K562 (cell line): Measurements from ENCODE around the gene MYO7A.

Source experiments
- ETV6 ChIP-seq, 3 experiments: fragments of 150-350 bp in 1 of 3; sonication (generic) in 1 of 3; formaldehyde crosslinking in 1 of 3; IDR thresholded peaks; 2 replicates each; pipeline versions ENCODE4 v1.6.1 to v1.8.0; 2014 to 2022; ENCODE audit warnings: borderline replicate concordance in 2 of 3, low read depth in 2 of 3, antibody characterized with exemption in 1 of 3, low read length in 1 of 3, mild to moderate bottlenecking in 1 of 3, missing genetic modification reagents in 1 of 3
- GTF2F1 ChIP-seq: IDR thresholded peaks from 2 replicates; pipeline ENCODE4 v1.6.1; 2011; ENCODE audit warnings: low read depth, low read length, improper control_type of control experiment
- MTA3 ChIP-seq: fragments of 450-650 bp; formaldehyde crosslinking; IDR thresholded peaks from 2 replicates; pipeline ENCODE4 v1.6.1; 2017; ENCODE audit warnings: mild to moderate bottlenecking, borderline replicate concordance
- NFIC ChIP-seq: fragments of 450-650 bp; IDR thresholded peaks from 2 replicates; pipeline ENCODE4 v1.6.1; 2017; ENCODE audit warnings: mild to moderate bottlenecking, inconsistent platforms
- NRF1 ChIP-seq, 2 experiments: fragments of 450-650 bp; IDR thresholded peaks in 1 of 2; conservative IDR thresholded peaks in 1 of 2; 2 replicates each; pipeline ENCODE4 v1.6.1; 2014; ENCODE audit warnings: mild to moderate bottlenecking in 2 of 2
- PHF8 ChIP-seq: fragments of 200-600 bp; sonication (generic); IDR thresholded peaks from 2 replicates; pipeline ENCODE4 v1.6.1; 2012; ENCODE audit warnings: mixed run types, mild to moderate bottlenecking, inconsistent platforms, low read length, moderate library complexity, borderline replicate concordance
- POLR2A ChIP-seq: fragments of 450-650 bp; conservative IDR thresholded peaks from 2 replicates; pipeline ENCODE4 v1.6.1; 2016
- SMARCA5 ChIP-seq: fragments of 450-650 bp; IDR thresholded peaks from 2 replicates; pipeline ENCODE4 v1.6.1; 2016
- ZNF780A ChIP-seq: fragments of 250-450 bp; sonication (Bioruptor Pico); IDR thresholded peaks from 2 replicates; pipeline ENCODE4 v1.5.0; 2021; ENCODE audit warnings: mild to moderate bottlenecking
- TF ChIP-seq, protein P1 (sequence below), 3 experiments: IDR thresholded peaks in 2 of 3; conservative IDR thresholded peaks in 1 of 3; 2 replicates each; pipeline ENCODE4 v1.5.1; 2011 to 2012; ENCODE audit warnings: low read length in 3 of 3, mild to moderate bottlenecking in 3 of 3, control low read depth in 2 of 3, improper control_type of control experiment in 1 of 3, inconsistent platforms in 1 of 3, low read depth in 1 of 3, mixed read lengths in 1 of 3, moderate library complexity in 1 of 3; ENCODE audit not compliant: insufficient read depth in 2 of 3
- TF ChIP-seq, protein P2 (sequence below): sonication (generic); formaldehyde crosslinking; IDR thresholded peaks from 2 replicates; pipeline ENCODE4 v1.8.0; 2022; ENCODE audit warnings: missing genetic modification reagents, mild to moderate bottlenecking, moderate library complexity, borderline replicate concordance

DNA sequence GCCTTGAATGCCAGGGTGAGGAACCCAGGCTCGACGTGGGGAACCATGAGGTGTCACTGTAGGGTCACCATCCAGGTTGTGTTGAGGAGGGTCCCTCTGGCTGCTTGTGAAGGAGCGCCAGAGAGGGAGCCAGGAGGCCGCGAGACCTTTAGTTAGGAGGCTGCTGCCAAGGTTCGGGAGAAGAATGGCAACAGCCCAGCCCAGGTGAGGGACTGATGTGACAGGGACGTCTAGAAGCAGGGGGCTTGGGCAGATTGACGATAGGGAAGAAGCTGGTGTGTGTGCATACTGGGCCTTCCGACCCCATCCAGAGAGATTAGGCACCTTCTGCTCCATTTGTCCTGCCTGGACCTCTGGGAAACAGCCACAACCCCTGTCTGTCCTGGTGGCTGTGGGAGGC is 49.0 kb downstream of the MYO7A start:
- TF ChIP-seq NFIC (no peak), ETV6 (IDR thresholded peaks at IDR 0.05; ENCODE audit: borderline replicate concordance in 1 of 2, low read depth in 2 of 2, low read length in 1 of 2) (no peak), ETV6 (CRISPR knock-in tag; IDR thresholded peaks at IDR 0.05; ENCODE audit: borderline replicate concordance) (no peak), PHF8 (no peak), SMARCA5 (no peak), MTA3 (no peak), POLR2A (no peak), NRF1 (conservative IDR thresholded peaks at IDR 0.05 in 1 of 2, IDR thresholded peaks at IDR 0.05 in 1 of 2) (no peak), ZNF780A (CRISPR knock-in tag) (no peak), GTF2F1 (no peak)
- TF ChIP-seq, protein P1, sequence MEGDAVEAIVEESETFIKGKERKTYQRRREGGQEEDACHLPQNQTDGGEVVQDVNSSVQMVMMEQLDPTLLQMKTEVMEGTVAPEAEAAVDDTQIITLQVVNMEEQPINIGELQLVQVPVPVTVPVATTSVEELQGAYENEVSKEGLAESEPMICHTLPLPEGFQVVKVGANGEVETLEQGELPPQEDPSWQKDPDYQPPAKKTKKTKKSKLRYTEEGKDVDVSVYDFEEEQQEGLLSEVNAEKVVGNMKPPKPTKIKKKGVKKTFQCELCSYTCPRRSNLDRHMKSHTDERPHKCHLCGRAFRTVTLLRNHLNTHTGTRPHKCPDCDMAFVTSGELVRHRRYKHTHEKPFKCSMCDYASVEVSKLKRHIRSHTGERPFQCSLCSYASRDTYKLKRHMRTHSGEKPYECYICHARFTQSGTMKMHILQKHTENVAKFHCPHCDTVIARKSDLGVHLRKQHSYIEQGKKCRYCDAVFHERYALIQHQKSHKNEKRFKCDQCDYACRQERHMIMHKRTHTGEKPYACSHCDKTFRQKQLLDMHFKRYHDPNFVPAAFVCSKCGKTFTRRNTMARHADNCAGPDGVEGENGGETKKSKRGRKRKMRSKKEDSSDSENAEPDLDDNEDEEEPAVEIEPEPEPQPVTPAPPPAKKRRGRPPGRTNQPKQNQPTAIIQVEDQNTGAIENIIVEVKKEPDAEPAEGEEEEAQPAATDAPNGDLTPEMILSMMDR (IDR thresholded peaks at IDR 0.05 in 2 of 3, conservative IDR thresholded peaks at IDR 0.05 in 1 of 3; ENCODE audit: insufficient read depth in 2 of 3, low read depth in 1 of 3, low read length in 3 of 3) = no peak
- TF ChIP-seq, protein P2, sequence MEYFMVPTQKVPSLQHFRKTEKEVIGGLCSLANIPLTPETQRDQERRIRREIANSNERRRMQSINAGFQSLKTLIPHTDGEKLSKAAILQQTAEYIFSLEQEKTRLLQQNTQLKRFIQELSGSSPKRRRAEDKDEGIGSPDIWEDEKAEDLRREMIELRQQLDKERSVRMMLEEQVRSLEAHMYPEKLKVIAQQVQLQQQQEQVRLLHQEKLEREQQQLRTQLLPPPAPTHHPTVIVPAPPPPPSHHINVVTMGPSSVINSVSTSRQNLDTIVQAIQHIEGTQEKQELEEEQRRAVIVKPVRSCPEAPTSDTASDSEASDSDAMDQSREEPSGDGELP = no peak
